Measurements from ENCODE around the gene ERFE. TPM values are rescaled to one million over a fixed set of nuclear protein-coding genes. Genes with fewer than 3 reads are reported as not detected.
A peak's percentile ranks its signal among the peaks of the same experiment; 100 is the strongest.

Gene ERFE
- total RNA-seq, 1 donor from 2014 or later = 4.2 TPM

DNA sequence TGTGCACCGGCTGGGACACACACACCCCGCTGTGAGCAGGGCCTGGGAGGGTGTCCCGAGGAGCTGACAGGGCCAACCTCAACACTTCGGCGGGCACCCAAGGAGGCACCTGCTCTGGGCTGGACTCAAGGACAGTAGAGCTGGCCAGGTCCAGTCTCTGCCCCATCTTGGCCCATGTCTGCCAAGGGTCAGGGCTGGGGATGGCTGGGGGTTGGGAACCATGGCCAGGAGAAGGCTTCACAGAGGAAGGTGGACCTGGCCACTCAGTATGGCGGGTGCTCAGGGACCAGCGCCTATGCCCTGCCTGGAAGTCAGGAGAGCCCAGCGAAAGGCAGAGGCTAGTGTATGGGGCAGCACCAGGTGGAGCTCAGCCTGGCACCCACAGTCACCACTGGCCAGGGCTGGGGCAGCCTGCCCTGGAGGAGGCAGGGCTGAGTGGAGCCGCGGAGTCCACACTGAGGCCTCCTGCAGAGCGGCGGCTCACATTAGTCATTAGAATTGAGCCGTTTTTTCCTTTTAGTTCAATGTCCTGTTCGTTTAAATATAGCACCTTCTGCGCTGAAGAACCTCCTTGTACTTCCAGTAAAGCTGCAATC is 4.2 kb downstream of the ERFE start:
- peaks cover 18 to 25% (median 19%) of the 10 kb centered on the region in 3 donors for H3K27me3 ChIP-seq (ENCODE audit: control insufficient read depth in 3 of 3, insufficient read depth in 3 of 3, low read length in 3 of 3)
- H3K9ac ChIP-seq (ENCODE audit: low read depth in 1 of 3, low read length in 3 of 3) = no peak overlapping the region
- H3K4me1 ChIP-seq (ENCODE audit: control insufficient read depth in 3 of 3, insufficient read depth in 3 of 3, low read length in 3 of 3) = peaks cover 16 to 34% (median 25%) of the 10 kb centered on the region in 3 donors
- H3K9me3 ChIP-seq (ENCODE audit: control insufficient read depth in 3 of 3, low read length in 3 of 3) = no peaks in the 10 kb centered on the region
- H3K27ac ChIP-seq (ENCODE audit: low read depth, low read length) = no peak overlapping the region
- H3K36me3 ChIP-seq (ENCODE audit: control insufficient read depth in 3 of 3, insufficient read depth in 3 of 3, low read length in 3 of 3) = peaks cover 1 to 8% (median 3%) of the 10 kb centered on the region in 3 donors
- no peak overlapping the region for H3K4me3 ChIP-seq (ENCODE audit: low read length in 3 of 3)

DNA sequence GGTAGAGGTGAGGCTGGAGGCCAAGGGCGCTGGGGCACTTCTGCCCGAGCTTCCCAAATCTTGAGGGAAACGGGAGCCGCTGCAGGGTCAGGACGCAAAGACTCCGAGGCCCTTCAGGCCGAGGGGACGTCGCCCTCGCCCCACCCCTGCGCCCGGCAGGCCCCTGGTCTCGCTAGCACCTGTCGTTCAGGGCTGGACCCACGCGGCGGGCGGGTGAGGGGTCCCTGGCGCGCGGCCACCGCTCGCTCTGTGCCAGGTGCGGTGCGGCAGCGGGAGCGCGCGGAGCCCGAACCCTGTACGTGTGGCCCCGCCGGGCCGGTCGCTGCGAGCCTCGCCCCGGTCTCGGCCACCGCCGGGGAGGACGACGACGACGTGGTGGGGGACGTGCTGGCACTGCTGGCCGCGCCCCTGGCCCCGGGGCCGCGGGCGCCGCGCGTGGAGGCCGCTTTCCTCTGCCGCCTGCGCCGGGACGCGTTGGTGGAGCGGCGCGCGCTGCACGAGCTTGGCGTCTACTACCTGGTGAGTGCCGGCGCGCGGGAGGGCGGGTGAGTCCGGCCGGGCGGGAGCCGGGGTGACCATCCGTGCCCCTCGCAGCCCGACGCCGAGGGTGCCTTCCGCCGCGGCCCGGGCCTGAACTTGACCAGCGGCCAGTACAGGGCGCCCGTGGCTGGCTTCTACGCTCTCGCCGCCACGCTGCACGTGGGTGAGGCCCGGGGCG is 4.9 kb downstream of the ERFE start:
- no peak overlapping the region for H3K27ac ChIP-seq (ENCODE audit: low read depth, low read length)
- H3K36me3 ChIP-seq (ENCODE audit: control insufficient read depth in 3 of 3, insufficient read depth in 3 of 3, low read length in 3 of 3) = peaks cover 4 to 13% (median 8%) of the 10 kb centered on the region in 3 donors
- H3K4me3 ChIP-seq (ENCODE audit: low read length in 3 of 3) = no peak overlapping the region
- no peaks in the 10 kb centered on the region for H3K9me3 ChIP-seq (ENCODE audit: control insufficient read depth in 3 of 3, low read length in 3 of 3)
- H3K9ac ChIP-seq (ENCODE audit: low read depth in 1 of 3, low read length in 3 of 3) = no peak overlapping the region
- peaks cover 16 to 21% (median 18%) of the 10 kb centered on the region in 3 donors for H3K27me3 ChIP-seq (ENCODE audit: control insufficient read depth in 3 of 3, insufficient read depth in 3 of 3, low read length in 3 of 3)
- H3K4me1 ChIP-seq (ENCODE audit: control insufficient read depth in 3 of 3, insufficient read depth in 3 of 3, low read length in 3 of 3) = peaks cover 16 to 31% (median 21%) of the 10 kb centered on the region in 3 donors

DNA sequence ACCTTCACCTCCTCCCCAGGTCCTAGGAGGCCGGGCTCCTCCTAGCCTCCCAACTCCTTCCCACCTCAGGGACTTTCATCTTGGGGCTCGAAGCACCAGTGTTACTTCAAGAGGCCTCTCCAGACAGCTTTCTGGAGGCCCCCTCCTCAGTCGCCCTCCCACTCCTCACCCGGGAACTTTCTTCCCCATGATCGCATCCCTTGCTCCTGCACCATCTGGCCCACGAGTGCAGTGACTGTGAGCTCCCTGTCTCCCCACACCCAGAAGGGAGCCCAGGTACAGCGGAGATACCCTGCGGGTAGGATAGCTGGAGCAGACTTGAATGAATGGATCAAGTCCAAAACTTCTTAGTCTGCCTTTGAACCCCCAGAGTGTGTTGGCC is 6.1 kb downstream of the ERFE start:
- Histone ChIP-seq H3K27me3 (ENCODE audit: control insufficient read depth in 3 of 3, insufficient read depth in 3 of 3, low read length in 3 of 3) (peaks cover 10 to 16% (median 15%) of the 10 kb centered on the region in 3 donors), H3K9ac (ENCODE audit: low read depth in 1 of 3, low read length in 3 of 3) (no peak overlapping the region), H3K4me1 (ENCODE audit: control insufficient read depth in 3 of 3, insufficient read depth in 3 of 3, low read length in 3 of 3) (peaks cover 18 to 31% (median 22%) of the 10 kb centered on the region in 3 donors), H3K27ac (ENCODE audit: low read depth, low read length) (no peak overlapping the region), H3K36me3 (ENCODE audit: control insufficient read depth in 3 of 3, insufficient read depth in 3 of 3, low read length in 3 of 3) (peaks cover 13 to 22% (median 18%) of the 10 kb centered on the region in 3 donors), H3K9me3 (ENCODE audit: control insufficient read depth in 3 of 3, low read length in 3 of 3) (no peaks in the 10 kb centered on the region), H3K4me3 (ENCODE audit: low read length in 3 of 3) (no peak overlapping the region)

DNA sequence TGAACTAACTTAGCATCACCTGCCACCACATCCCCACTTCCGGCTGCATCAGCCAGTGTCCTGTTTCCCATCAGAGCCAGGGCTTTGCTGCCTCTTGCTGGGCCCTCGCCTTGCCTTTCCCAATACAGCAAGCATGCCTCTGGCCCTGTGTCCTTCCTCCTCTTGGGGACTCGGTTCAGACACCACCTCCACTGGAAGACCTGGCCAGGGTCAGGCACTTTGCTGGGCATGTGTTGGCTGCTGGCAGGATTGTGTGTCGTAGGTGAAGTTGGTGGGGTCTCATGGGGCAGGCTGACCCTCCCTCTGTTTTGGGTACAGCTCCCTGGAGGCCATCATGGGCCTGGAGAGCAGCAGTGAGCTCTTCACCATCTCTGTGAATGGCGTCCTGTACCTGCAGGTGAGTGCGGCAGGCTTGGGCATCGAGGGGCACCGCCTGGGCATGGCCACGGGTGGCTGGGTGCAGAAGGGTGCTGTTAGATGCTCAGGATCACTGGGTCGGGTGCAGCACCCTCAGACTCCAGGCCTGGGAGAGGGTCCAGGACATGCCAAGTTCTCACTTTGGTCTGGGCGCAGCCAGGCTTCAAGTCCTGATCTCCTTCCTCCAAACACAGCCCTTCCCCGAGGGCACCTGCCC is 6.6 kb downstream of the ERFE start:
- Histone ChIP-seq H3K4me1 (ENCODE audit: control insufficient read depth in 3 of 3, insufficient read depth in 3 of 3, low read length in 3 of 3) (peaks cover 20 to 31% (median 22%) of the 10 kb centered on the region in 3 donors), H3K9me3 (ENCODE audit: control insufficient read depth in 3 of 3, low read length in 3 of 3) (no peaks in the 10 kb centered on the region), H3K9ac (ENCODE audit: low read depth in 1 of 3, low read length in 3 of 3) (peak overlapping the region in 1 of 3 donors; percentile 33), H3K4me3 (ENCODE audit: low read length in 3 of 3) (no peak overlapping the region), H3K36me3 (ENCODE audit: control insufficient read depth in 3 of 3, insufficient read depth in 3 of 3, low read length in 3 of 3) (peaks cover 17 to 27% (median 24%) of the 10 kb centered on the region in 3 donors), H3K27me3 (ENCODE audit: control insufficient read depth in 3 of 3, insufficient read depth in 3 of 3, low read length in 3 of 3) (peaks cover 5 to 10% (median 10%) of the 10 kb centered on the region in 3 donors), H3K27ac (ENCODE audit: low read depth, low read length) (no peak overlapping the region)

DNA sequence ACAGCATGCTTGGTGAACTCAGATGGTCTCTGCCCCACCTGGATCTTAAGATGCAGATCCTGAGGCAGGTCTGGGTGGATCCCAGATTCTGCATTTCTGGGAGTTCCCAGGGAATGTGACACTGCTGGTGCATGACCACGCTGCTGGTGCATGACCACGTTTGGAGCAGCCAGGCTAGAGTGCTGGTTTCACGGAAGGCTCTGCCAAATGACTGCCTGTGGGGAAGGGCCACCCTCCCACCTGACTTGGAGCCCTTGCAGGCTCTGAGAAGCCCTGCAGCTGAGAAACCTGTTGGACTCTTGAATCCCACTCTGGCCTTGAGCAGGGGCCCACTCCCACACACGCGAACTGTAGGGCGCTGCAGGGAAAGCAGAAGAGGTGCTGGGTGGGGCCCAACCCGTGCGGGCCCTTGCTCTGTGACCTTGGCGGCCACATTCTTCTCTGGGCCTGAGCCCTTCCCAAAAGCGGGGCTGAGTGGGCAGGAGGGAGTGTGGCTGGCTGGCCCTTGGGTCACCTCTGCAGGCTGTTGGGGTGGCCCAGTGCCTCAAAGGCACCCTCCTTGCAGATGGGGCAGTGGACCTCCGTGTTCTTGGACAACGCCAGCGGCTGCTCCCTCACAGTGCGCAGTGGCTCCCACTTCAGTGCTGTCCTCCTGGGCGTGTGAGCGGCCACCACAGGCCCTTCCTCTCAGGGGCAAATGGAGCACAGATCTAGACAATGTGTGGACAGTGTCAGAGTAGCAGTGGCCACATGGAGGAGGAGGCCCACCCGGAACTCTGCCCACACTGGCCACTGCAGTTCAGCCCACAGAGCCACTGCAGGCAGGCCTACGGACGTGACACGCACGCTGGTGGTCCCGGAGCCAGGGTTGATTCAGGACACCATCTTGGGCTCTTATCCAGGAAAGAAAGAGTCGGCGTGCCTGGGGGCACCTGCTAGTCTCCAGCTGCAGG is 7.9 kb downstream of the ERFE start:
- Histone ChIP-seq H3K36me3 (ENCODE audit: control insufficient read depth in 3 of 3, insufficient read depth in 3 of 3, low read length in 3 of 3) (peaks cover 23 to 31% (median 31%) of the 10 kb centered on the region in 3 donors), H3K27ac (ENCODE audit: low read depth, low read length) (no peak overlapping the region), H3K9ac (ENCODE audit: low read depth in 1 of 3, low read length in 3 of 3) (peak overlapping the region in 1 of 3 donors; percentile 54), H3K4me3 (ENCODE audit: low read length in 3 of 3) (no peak overlapping the region), H3K9me3 (ENCODE audit: control insufficient read depth in 3 of 3, low read length in 3 of 3) (no peaks in the 10 kb centered on the region), H3K27me3 (ENCODE audit: control insufficient read depth in 3 of 3, insufficient read depth in 3 of 3, low read length in 3 of 3) (peaks cover 0 to 10% (median 9%) of the 10 kb centered on the region in 3 donors), H3K4me1 (ENCODE audit: control insufficient read depth in 3 of 3, insufficient read depth in 3 of 3, low read length in 3 of 3) (peaks cover 20 to 29% (median 26%) of the 10 kb centered on the region in 3 donors)

DNA sequence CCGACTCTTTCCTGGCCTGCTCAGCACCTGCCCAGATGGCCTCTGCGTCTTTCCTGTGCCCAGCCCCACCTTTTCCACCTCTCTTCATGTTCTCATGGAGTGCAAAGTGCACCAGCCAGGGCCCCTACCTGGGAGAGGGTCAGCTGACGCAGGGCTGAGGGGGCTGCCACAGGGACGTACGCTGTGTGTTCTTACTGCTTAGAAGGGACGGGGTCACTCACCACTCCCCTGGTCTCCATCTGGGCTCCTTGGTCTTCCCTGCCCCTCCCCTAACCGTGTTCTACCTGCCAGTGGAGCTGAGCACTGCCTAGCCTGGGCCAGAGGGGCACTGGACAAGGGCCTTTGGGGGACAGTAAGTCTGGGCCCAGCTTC is 8.6 kb downstream of the ERFE start:
- Histone ChIP-seq H3K27me3 (ENCODE audit: control insufficient read depth in 3 of 3, insufficient read depth in 3 of 3, low read length in 3 of 3) (peaks cover 0 to 10% (median 6%) of the 10 kb centered on the region in 3 donors), H3K27ac (ENCODE audit: low read depth, low read length) (no peak overlapping the region), H3K4me1 (ENCODE audit: control insufficient read depth in 3 of 3, insufficient read depth in 3 of 3, low read length in 3 of 3) (peaks cover 20 to 29% (median 26%) of the 10 kb centered on the region in 3 donors), H3K9me3 (ENCODE audit: control insufficient read depth in 3 of 3, low read length in 3 of 3) (no peaks in the 10 kb centered on the region), H3K4me3 (ENCODE audit: low read length in 3 of 3) (no peak overlapping the region), H3K9ac (ENCODE audit: low read depth in 1 of 3, low read length in 3 of 3) (peak overlapping the region in 1 of 3 donors; percentile 54), H3K36me3 (ENCODE audit: control insufficient read depth in 3 of 3, insufficient read depth in 3 of 3, low read length in 3 of 3) (peaks cover 26 to 37% (median 37%) of the 10 kb centered on the region in 3 donors)

DNA sequence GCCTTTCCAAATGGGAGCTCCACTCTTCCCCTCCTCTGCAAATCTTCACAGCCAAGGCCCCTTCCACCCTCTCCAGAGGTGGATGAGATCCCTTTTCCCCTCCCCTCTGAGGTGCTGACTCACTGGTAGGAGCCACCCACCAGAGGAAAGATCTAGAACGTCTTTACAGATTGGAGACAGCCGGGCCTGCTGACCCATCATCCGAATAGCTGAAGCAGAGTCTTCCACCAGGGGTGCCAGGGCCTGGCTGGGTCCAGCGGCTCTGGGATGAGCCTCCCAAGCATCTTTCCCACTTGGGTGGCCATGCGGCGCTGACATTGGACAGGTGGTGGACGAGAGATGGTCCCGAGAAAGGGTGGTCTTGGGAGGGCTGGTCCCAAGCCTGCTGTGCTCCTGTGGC is 9.0 kb downstream of the ERFE start:
- Histone ChIP-seq H3K4me1 (ENCODE audit: control insufficient read depth in 3 of 3, insufficient read depth in 3 of 3, low read length in 3 of 3) (peaks cover 20 to 29% (median 26%) of the 10 kb centered on the region in 3 donors), H3K9ac (ENCODE audit: low read depth in 1 of 3, low read length in 3 of 3) (no peak overlapping the region), H3K9me3 (ENCODE audit: control insufficient read depth in 3 of 3, low read length in 3 of 3) (no peaks in the 10 kb centered on the region), H3K27me3 (ENCODE audit: control insufficient read depth in 3 of 3, insufficient read depth in 3 of 3, low read length in 3 of 3) (peaks cover 0 to 9% (median 2%) of the 10 kb centered on the region in 3 donors), H3K36me3 (ENCODE audit: control insufficient read depth in 3 of 3, insufficient read depth in 3 of 3, low read length in 3 of 3) (peaks cover 31 to 42% (median 41%) of the 10 kb centered on the region in 3 donors), H3K4me3 (ENCODE audit: low read length in 3 of 3) (no peak overlapping the region), H3K27ac (ENCODE audit: low read depth, low read length) (no peak overlapping the region)

DNA sequence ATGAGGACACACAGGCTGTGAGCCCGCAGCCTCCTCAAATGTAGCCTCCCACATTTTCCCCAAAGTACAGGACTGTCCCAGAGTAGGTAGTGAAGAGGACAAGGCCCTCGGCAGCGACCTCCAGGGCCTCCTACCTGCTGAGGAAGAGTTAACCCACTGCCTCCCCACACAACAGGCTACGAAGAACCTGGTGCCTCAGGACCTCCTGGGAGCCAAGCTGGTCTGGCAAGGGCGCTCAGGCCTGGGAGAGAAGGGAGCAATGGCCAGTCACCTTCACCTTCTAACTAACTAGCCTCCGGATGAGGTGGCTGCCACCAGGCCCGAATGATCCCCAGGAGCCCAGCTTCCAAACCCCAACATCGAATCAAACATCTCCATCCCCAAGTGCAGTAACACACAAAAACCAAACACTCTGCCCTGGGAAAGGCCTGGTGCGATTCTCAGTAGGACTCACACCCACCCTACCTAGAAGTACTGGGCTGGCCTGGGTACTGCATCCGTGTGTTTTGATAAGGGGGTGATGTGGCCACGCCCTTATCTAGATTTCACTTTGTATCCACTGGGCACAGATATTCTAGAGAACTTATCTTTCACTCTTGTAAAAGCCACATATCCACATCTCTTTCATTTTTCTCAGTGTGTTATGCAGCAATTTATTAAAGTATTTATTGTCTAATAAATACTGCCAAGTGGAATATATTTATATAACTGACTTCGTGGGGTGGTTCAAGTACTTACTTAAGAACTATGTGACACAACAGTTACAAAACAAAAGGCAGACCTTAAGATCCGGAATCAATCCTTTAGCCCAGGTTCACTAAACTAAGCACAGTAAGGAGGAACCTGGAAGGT is 9.7 kb downstream of the ERFE start:
- Histone ChIP-seq H3K9me3 (ENCODE audit: control insufficient read depth in 3 of 3, low read length in 3 of 3) (no peaks in the 10 kb centered on the region), H3K27ac (ENCODE audit: low read depth, low read length) (no peak overlapping the region), H3K9ac (ENCODE audit: low read depth in 1 of 3, low read length in 3 of 3) (no peak overlapping the region), H3K36me3 (ENCODE audit: control insufficient read depth in 3 of 3, insufficient read depth in 3 of 3, low read length in 3 of 3) (peaks cover 37 to 48% (median 48%) of the 10 kb centered on the region in 3 donors), H3K27me3 (ENCODE audit: control insufficient read depth in 3 of 3, insufficient read depth in 3 of 3, low read length in 3 of 3) (peaks cover 0 to 3% (median 2%) of the 10 kb centered on the region in 3 donors), H3K4me1 (ENCODE audit: control insufficient read depth in 3 of 3, insufficient read depth in 3 of 3, low read length in 3 of 3) (peaks cover 20 to 29% (median 26%) of the 10 kb centered on the region in 3 donors), H3K4me3 (ENCODE audit: low read length in 3 of 3) (no peak overlapping the region)
